SK-MEL-5 (cell line): ENCODE measurements around the gene ALDH1A1. TPM values are rescaled to one million over a fixed set of nuclear protein-coding genes. Genes with fewer than 3 reads are reported as not detected.

Experiments used
- DNase-seq: peaks from one replicate; pipeline ENCODE4 v3.0.0-alpha.2; 2016; ENCODE audit warnings: low read depth, low spot score
- in situ Hi-C: cut with HindIII; loops from 2 replicates; pipeline ENCODE4 v1.10.0; 2016; ENCODE audit warnings: low sequenced_read_pairs, high pct_unique_total_duplicates, low pct_unique_long_range_greater_than_20kb
- polyA plus RNA-seq, 2 experiments: library from polyadenylated mRNA; depleted of rRNA; stranded (reverse); fragments of >200 nt; gene quantifications; 2 replicates each; pipeline ENCODE4 v1.2.3, GENCODE V29; 2015
- total RNA-seq: library from RNA; depleted of rRNA; stranded (reverse); fragments of >200 nt; shearing (Covaris generic); gene quantifications from 2 replicates; pipeline ENCODE4 v1.2.3, GENCODE V29; 2014; rRNA removed

The ALDH1A1 gene
- total RNA-seq = 28.8 and 32.9 TPM in 2 replicates
- polyA plus RNA-seq (2015; cell fraction: cytosol; rRNA removed) = 17.6 and 23.4 TPM in 2 replicates
- polyA plus RNA-seq (2015; cell fraction: nucleus; rRNA removed) = 5.4 and 8.0 TPM in 2 replicates

DNA sequence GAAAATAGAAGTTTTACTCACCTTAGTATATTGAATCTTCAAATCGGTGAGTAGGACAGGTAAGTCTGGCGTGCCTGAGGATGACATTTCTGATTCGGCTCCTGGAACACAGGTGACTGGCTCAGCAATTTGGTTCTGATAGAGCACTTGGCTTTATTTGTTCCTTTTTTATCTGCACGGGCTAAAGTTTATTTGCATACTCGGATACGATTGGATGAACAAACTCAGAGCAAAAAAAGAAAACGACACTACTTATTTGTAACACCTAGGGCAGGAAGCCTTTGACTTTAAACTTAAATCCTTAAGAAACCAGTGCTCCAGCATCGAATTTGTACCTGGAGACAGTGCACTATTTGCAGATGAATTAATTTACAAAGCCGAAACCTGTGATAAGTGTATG, at the start of gene ALDH1A1:
ALDH1A1 (minus strand) TSS at position 140 of the 400 bp plus-strand sequence; CDS start at position 87, 53 bp downstream.
- DNase-seq = no peak

GRCh38 chr9:73001860-73002259, 49.0 kb upstream of the ALDH1A1 start:
- in situ Hi-C loops = no loop called here
- DNase-seq = no peak

More for the DNA sequence above, at the start of gene ALDH1A1:
- in situ Hi-C loops = no loop called here

DNA sequence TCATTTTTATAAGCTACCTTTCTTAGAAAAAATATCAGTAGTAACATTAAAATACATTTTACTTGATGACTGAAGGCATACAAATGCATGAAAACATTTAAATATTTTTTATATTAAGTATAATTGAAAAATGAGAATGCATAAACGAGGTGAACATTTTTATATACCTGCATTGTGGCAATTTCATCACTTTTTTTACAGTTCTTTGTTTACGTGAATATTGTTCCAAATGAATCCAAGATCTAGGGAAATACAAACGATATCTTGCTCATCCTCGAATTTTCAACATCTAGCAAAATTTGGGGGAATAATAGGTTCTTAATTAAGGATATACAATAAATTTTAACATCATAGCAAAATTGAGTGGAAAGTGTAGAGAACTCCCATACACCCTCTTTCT, 45.5 kb upstream of the ALDH1A1 start:
- no peak for DNase-seq
- in situ Hi-C loops = no loop called here

DNA sequence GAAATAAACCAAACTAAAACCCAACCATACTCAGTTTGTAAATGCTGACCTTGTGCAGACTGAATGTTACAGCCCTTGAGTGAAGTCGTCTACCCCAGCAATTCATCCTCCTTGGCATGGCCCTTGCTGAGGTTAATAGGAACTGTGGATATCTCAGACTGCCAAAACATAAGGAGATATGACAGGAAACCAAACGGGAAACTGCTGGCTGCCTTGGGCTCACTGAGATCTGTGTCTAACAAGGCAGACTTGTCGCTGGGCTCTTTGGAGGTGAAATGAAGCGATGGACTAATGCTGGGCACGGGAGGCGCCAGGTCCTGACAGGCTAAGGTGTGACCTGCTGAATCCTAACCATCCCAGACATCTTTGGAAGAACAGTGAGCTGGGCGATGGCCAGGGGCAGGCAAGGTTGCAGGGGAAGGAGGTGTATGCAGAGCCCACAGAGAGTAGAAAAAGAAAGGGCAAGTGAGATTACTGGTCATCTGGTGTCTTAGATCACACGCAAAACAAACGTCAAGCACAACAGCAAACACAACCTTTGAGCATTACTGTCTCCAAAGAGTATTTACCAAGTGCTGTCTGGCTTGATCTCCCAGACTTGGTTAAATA, 44.6 kb upstream of the ALDH1A1 start:
- DNase-seq = peak; percentile 36
- in situ Hi-C loops = no loop called here

DNA sequence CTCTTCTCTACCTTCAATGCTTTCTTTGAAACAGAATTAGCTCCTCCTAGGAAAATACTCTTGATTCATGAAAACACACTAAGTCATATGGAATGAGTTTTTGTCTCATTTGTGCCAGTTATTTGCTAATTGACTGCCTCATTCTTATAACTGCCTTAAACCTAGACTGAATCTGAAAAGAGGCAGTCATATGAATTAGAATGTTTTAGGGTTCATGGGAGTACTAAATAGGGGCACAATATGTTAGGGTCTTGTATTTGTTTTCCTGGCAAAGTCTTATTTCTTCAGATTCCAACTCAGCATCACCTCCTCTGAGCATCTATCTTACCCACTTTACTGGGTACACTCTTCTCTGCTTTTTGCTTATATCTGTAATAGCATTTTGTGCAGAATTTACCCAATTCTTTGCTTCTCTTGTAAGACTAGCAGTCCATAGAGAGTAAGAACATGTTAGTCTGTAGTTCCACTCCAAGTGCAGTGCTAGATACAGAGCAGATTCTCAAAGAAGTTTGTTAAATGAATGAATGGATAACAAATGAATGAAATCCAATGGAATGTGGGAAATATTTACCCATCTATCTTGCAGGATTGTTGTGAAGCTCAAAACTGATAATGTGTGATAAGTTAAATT, 43.9 kb upstream of the ALDH1A1 start:
- in situ Hi-C loops = no loop called here
- no peak for DNase-seq

DNA sequence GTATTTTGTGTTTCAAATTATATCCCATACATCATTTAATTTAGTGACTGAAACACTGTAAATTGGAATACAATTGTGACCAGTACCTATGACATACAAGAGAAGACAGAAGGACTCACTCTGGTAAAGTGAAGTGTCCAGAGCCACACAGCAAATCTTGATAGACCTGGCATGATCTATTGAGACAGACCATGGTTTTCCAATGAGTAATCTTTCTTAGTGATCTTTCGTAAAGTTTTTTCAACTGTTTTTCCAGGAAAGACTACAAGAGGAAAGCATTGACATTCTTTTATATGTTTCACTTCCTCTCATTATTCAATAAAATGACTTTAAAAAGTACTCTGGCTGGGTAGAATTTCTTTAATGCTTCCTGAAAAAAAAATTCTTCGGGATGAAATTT, 43.3 kb upstream of the ALDH1A1 start:
- in situ Hi-C loops = no loop called here
- DNase-seq = no peak

- no peak for DNase-seq
- in situ Hi-C loops = no loop called here
Measured at GRCh38 chr9:72995131-72996024, 42.5 kb upstream of the ALDH1A1 start.

DNA sequence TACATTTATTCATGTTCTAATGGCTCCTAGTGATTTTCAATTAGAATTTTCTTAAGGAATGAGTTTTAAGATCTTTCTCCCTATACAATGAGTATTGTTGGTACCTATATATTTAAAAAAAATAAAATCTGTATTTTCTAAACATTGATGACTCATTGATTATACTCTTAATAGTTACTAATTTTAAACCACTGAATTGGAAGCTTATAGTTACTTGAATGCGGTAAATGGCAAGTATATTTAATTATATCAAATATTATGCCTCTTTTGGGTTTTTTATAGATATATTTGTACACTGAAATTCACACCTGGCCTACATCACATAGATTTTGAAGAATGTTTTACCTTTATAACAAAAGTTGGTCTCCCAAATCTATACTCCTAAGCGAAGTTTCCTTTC, 38.9 kb upstream of the ALDH1A1 start:
- no peak for DNase-seq
- in situ Hi-C loops = no loop called here

- DNase-seq = no peak
- in situ Hi-C loops = no loop called here
Measured at GRCh38 chr9:72990397-72991182, 37.7 kb upstream of the ALDH1A1 start.

GRCh38 chr9:72986522-72987116, 33.8 kb upstream of the ALDH1A1 start:
- DNase-seq = no peak
- in situ Hi-C loops = no loop called here

- in situ Hi-C loops = no loop called here
- no peak for DNase-seq
Measured at GRCh38 chr9:72985746-72986145, 32.9 kb upstream of the ALDH1A1 start.

DNA sequence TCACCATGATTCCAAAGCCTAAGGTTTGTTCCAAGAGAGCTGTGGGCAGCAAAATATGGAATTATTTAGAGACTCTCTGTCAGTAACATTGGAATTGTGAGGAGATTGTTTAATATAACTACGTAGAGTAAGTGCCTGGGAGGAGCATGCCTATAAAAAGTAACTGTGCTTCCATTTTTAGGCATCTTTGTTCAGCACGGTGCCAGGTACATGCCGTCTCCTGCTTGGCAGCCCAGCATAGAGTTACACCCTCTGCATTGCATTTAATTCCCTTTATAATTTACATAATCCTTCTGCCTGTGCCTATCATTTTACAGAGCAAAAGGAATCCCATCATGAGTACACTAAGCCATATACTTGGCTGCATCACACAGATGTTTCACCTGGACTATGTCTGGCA, 32.1 kb upstream of the ALDH1A1 start:
- in situ Hi-C loops = no loop called here
- DNase-seq = no peak

GRCh38 chr9:72984226-72984947, 31.5 kb upstream of the ALDH1A1 start:
- in situ Hi-C loops = no loop called here
- DNase-seq = no peak

DNA sequence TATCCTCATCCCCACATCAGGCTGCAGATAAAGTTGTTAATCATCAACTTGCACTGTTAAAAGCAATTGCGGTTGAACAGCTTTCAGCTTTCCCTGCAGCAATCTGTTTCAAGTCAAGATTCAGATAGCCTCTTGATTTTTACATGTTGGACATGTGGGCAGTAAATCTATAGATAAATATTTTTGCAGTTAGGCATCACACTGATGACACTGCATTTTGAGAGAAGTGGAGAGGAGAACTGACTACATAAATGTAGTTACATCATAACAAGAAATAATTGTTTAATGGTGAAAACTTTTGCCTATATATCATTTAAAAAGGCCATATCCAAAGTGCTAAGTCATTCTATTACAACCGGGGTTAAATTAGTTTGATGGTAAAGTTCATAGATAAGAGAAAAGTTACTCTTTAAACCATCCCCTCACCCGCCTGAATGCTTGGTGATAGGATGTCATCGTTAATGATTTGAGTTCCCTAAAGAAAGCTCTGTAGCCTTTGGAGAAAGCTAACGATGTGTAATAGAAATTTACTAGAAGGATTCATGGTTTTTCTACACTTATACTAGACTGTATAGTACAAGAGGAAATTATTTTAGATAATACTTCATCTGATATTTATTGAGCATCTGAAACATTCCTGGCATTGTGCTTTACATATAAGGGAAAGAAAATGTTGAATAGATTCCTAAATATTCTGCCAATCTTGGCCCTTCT, 30.8 kb upstream of the ALDH1A1 start:
- in situ Hi-C loops = no loop called here
- no peak for DNase-seq

DNA sequence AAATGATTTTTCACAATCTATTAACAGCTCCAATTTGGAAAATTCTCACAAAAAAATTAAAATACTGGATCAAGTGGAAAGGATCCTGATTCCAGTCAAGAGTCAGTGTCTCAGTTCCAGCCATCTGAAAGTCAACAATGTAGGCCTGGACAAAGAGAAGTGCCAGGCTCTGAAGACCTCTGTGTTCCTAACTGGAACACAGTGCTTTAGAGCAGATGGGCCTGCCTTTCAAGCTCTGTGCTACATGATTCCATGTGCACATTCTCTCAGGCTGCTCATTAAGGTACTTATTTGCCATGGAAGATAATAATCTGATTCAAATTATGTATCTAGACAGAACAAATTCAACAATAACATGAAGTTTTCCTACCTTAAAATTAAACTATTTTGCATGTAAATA, 30.2 kb upstream of the ALDH1A1 start:
- in situ Hi-C loops = no loop called here
- no peak for DNase-seq

- DNase-seq = no peak
- in situ Hi-C loops = no loop called here
Measured at GRCh38 chr9:72982146-72982799, 29.4 kb upstream of the ALDH1A1 start.
